Keratinocyte (primary cell): ENCODE results near the gene NOX4. TPM values are rescaled to one million over a fixed set of nuclear protein-coding genes. Genes with fewer than 3 reads are reported as not detected.
A peak's percentile ranks its signal among the peaks of the same experiment; 100 is the strongest.
"Not testable (repeated sequence)": the region's sequence is repeated elsewhere in the genome, so short reads cannot be mapped to it uniquely, and the experiment has no call there.

Source experiments
- DNase-seq: peaks from one replicate; pipeline ENCODE4 v3.0.0-alpha.2; 2011; ENCODE audit warnings: low read depth, missing footprints, low spot score
- FAIRE-seq: peaks from 2 replicates; lab custom pipeline; 2011; peaks lifted over from hg19 to GRCh38; lab: Jason Lieb, UNC
- H2AFZ ChIP-seq: 2 replicates; pipeline ENCODE4 v1.6.0; 2012; ENCODE audit warnings: low read length, control low read depth, inconsistent platforms; ENCODE audit not compliant: control insufficient read depth
- H3K27ac ChIP-seq: 2 replicates; pipeline ENCODE4 v1.5.1; 2011; ENCODE audit warnings: low read length; ENCODE audit not compliant: control insufficient read depth, insufficient read depth
- H3K27me3 ChIP-seq: 3 replicates; pipeline ENCODE4 v1.6.0; 2011; ENCODE audit warnings: low read length; ENCODE audit not compliant: control insufficient read depth, insufficient read depth; ENCODE audit errors: extremely low read depth
- H3K36me3 ChIP-seq, 2 experiments: 2 replicates in 1 of 2; 3 replicates in 1 of 2; pipeline ENCODE4 v1.5.1; 2011; ENCODE audit warnings: low read length in 2 of 2, mild to moderate bottlenecking in 1 of 2; ENCODE audit not compliant: control insufficient read depth in 2 of 2, insufficient read depth in 2 of 2; ENCODE audit errors: extremely low read depth in 1 of 2
- H3K4me1 ChIP-seq: 3 replicates; pipeline ENCODE4 v1.5.1; 2011; ENCODE audit warnings: low read length; ENCODE audit not compliant: control insufficient read depth, insufficient read depth; ENCODE audit errors: extremely low read depth
- H3K4me2 ChIP-seq: 3 replicates; pipeline ENCODE4 v1.6.0; 2011; ENCODE audit warnings: low read depth, low read length; ENCODE audit not compliant: control insufficient read depth, insufficient read depth; ENCODE audit errors: extremely low read depth
- H3K4me3 ChIP-seq, 3 experiments: fragments of 200-600 bp in 1 of 3; sonication (generic) in 1 of 3; 2 replicates in 2 of 3; 3 replicates in 1 of 3; pipeline ENCODE4 v1.5.1; 2011 to 2016; ENCODE audit warnings: low read length in 3 of 3, mild to moderate bottlenecking in 3 of 3, control low read depth in 2 of 3, inconsistent platforms in 1 of 3, low read depth in 1 of 3, mixed read lengths in 1 of 3, mixed run types in 1 of 3, moderate library complexity in 1 of 3; ENCODE audit not compliant: control insufficient read depth in 2 of 3, insufficient read depth in 2 of 3; ENCODE audit errors: extremely low read depth in 1 of 3
- H3K79me2 ChIP-seq: 2 replicates; pipeline ENCODE4 v1.6.0; 2012; ENCODE audit warnings: low read length; ENCODE audit not compliant: control insufficient read depth, insufficient read depth
- H3K9ac ChIP-seq: 3 replicates; pipeline ENCODE4 v1.6.0; 2011; ENCODE audit warnings: low read length; ENCODE audit not compliant: control insufficient read depth, insufficient read depth; ENCODE audit errors: extremely low read depth
- H3K9me1 ChIP-seq: 3 replicates; pipeline ENCODE4 v1.6.0; 2011; ENCODE audit warnings: low read length; ENCODE audit not compliant: control insufficient read depth, insufficient read depth; ENCODE audit errors: extremely low read depth
- H3K9me3 ChIP-seq: 2 replicates; pipeline ENCODE4 v1.5.1; 2012; ENCODE audit warnings: low read depth, low read length; ENCODE audit not compliant: control insufficient read depth
- H4K20me1 ChIP-seq: 3 replicates; pipeline ENCODE4 v1.6.0; 2011; ENCODE audit warnings: low read length; ENCODE audit not compliant: control insufficient read depth, insufficient read depth; ENCODE audit errors: extremely low read depth
- CTCF ChIP-seq, 3 experiments: IDR thresholded peaks in 1 of 3; conservative IDR thresholded peaks in 1 of 3; optimal IDR thresholded peaks in 1 of 3; 2 replicates in 2 of 3; 3 replicates in 1 of 3; pipeline versions ENCODE3 to v1.5.1; 2011; ENCODE audit warnings: low read length in 3 of 3, mild to moderate bottlenecking in 3 of 3, moderate library complexity in 2 of 3, control low read depth in 1 of 3, inconsistent platforms in 1 of 3; ENCODE audit not compliant: insufficient read depth in 2 of 3; ENCODE audit errors: extremely low read depth in 1 of 3
- dilution Hi-C: fragments of 300-500 bp; cut with MboI; formaldehyde crosslinking; loops from one replicate; pipeline ENCODE4 v1.7.0; 2020; ENCODE audit warnings: low sequenced_read_pairs; ENCODE audit not compliant: extremely low pct_ligation_motif_present
- polyA plus RNA-seq, 5 experiments: library from polyadenylated mRNA; depleted of rRNA in 3 of 5; stranded (reverse) in 3 of 5; stranded (forward) in 1 of 5; unstranded in 1 of 5; fragments of >200 nt; gene quantifications; 1 replicate in 1 of 5; 2 replicates in 3 of 5; 3 replicates in 1 of 5; pipeline versions ENCODE4 v1.2.1 to v1.2.3, GENCODE V29; 2011 to 2012; ENCODE audit warnings: missing spikeins in 2 of 5, low read depth in 1 of 5, low replicate concordance in 1 of 5

Gene NOX4
- polyA plus RNA-seq, 1 donor (not counting 4 experiments of a cell fraction or from before 2014, with no cell fraction given) = not detected

- DNase-seq, H3K4me3 ChIP-seq, H3K9me1 ChIP-seq, H3K79me2 ChIP-seq, FAIRE-seq, H4K20me1 ChIP-seq, H3K9me3 ChIP-seq, H3K4me2 ChIP-seq, H3K27ac ChIP-seq, H3K27me3 ChIP-seq, H3K36me3 ChIP-seq, H2AFZ ChIP-seq, H3K9ac ChIP-seq, H3K4me1 ChIP-seq, dilution Hi-C loops: not testable (repeated sequence)
Observed at GRCh38 chr11:89338073-89338472, 153.1 kb downstream of the NOX4 start.

- peak; percentile 79 for FAIRE-seq
- dilution Hi-C loops = not testable (repeated sequence)
Observed at GRCh38 chr11:89337100-89337650, 154.0 kb downstream of the NOX4 start.

GRCh38 chr11:89333704-89334103 is 157.5 kb downstream of the NOX4 start:
- H3K4me2 ChIP-seq, H3K9me1 ChIP-seq, H3K9me3 ChIP-seq, H3K27me3 ChIP-seq, H3K27ac ChIP-seq, H3K9ac ChIP-seq, dilution Hi-C loops, H3K36me3 ChIP-seq, H3K79me2 ChIP-seq, H3K4me1 ChIP-seq, H4K20me1 ChIP-seq, H3K4me3 ChIP-seq, DNase-seq: not testable (repeated sequence)
- H2AFZ ChIP-seq = peak overlapping the region; percentile 79
- peak in 2 of 3 experiments; percentile 21 to 33 for TF ChIP-seq CTCF (optimal IDR thresholded peaks at IDR 0.05 in 1 of 3, IDR thresholded peaks at IDR 0.05 in 1 of 3, conservative IDR thresholded peaks at IDR 0.05 in 1 of 3; ENCODE audit: extremely low read depth in 1 of 3, insufficient read depth in 2 of 3, low read length in 3 of 3)
- FAIRE-seq = peak; percentile 81

More at GRCh38 chr11:89337100-89337650, 154.0 kb downstream of the NOX4 start:
- H3K4me2 ChIP-seq, H3K9me3 ChIP-seq, H3K36me3 ChIP-seq, H3K9me1 ChIP-seq, H3K9ac ChIP-seq, H3K79me2 ChIP-seq, H3K27me3 ChIP-seq, H3K4me3 ChIP-seq, H4K20me1 ChIP-seq, H3K4me1 ChIP-seq, H3K27ac ChIP-seq, DNase-seq: not testable (repeated sequence)
- H2AFZ ChIP-seq = peak overlapping the region; percentile 49

GRCh38 chr11:89331940-89332339 is 159.2 kb downstream of the NOX4 start:
- H3K27me3 ChIP-seq, H3K4me1 ChIP-seq, H3K4me2 ChIP-seq, H3K9me1 ChIP-seq, H3K79me2 ChIP-seq, H4K20me1 ChIP-seq, H3K9ac ChIP-seq, H3K9me3 ChIP-seq, H3K4me3 ChIP-seq, DNase-seq, dilution Hi-C loops, H3K36me3 ChIP-seq, FAIRE-seq, H3K27ac ChIP-seq: not testable (repeated sequence)
- H2AFZ ChIP-seq = peak overlapping the region; percentile 5
